ENCODE results near the gene MAP3K12. TPM values are rescaled to one million over a fixed set of nuclear protein-coding genes. Genes with fewer than 3 reads are reported as not detected.

Gene MAP3K12
- total and polyA plus RNA-seq, 2 of the 8 experiments (the other 6 are each of a cell fraction or from before 2014, with no cell fraction given), result 23.4 to 42.7 TPM

DNA sequence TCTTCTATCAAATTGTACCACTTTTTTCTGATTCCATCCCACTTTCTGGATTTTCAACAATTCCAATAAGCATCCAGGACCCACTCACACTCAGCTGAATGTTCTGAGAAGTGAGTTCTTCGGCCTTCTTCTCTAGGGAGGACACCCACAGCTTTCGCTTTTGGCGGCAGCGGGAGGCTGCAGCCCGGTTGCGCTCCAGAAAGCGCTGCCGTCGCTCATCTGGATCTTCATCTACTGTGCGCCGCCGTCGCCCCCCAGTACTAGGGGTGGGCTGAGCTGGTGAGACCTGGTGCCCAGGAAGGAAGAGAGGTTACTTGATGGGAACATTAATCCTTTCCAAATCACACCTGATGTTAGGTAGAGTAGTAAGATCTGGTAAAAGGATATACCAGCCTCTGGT is 25.2 kb upstream of the MAP3K12 start:
- Histone ChIP-seq H3K27ac (ENCODE audit: low read depth, low read length) (no peak overlapping the region), H4K91ac (replicated peaks; ENCODE audit: insufficient read length, low read length) (no peak overlapping the region), H2BK15ac (ENCODE audit: low read length) (no peak overlapping the region), H3K9me3 (ENCODE audit: insufficient read depth in 2 of 2, low read depth in 1 of 2, low read length in 1 of 2) (no peaks in the 10 kb centered on the region), H2BK12ac (ENCODE audit: low read depth, low read length) (no peak overlapping the region), H3K4me1 (replicated peaks in 1 of 4; ENCODE audit: control insufficient read depth in 3 of 4, insufficient read depth in 4 of 4, low read length in 3 of 4) (no peaks in the 10 kb centered on the region), H3K79me2 (ENCODE audit: control insufficient read depth in 1 of 2, insufficient read depth in 2 of 2, low read length in 2 of 2) (no peaks in the 10 kb centered on the region), H3K23ac (ENCODE audit: insufficient read length) (no peak overlapping the region), H3K36me3 (ENCODE audit: control insufficient read depth in 2 of 4, insufficient read depth in 4 of 4, low read length in 3 of 4) (peaks cover 2 to 9% (median 6%) of the 10 kb centered on the region in 4 experiments; a peak in 6 of 8 replicates), H2BK120ac (replicated peaks; ENCODE audit: low read depth, low read length) (no peak overlapping the region), H3K56ac (replicated peaks; ENCODE audit: insufficient read length, low read depth, low read length) (no peak overlapping the region), H4K20me1 (replicated peaks in 1 of 2; ENCODE audit: control insufficient read depth in 1 of 2, insufficient read depth in 2 of 2, low read length in 2 of 2) (no peaks in the 10 kb centered on the region), H3K79me1 (ENCODE audit: low read depth, low read length) (no peaks in the 10 kb centered on the region), H3K14ac (ENCODE audit: insufficient read length) (no peak overlapping the region), H3K4me2 (ENCODE audit: insufficient read depth in 1 of 2, low read depth in 2 of 2, low read length in 2 of 2) (no peak overlapping the region), H4K5ac (ENCODE audit: insufficient read length, low read depth, low read length) (no peak overlapping the region), H2BK5ac (ENCODE audit: low read depth, low read length) (no peak overlapping the region), H2BK20ac (ENCODE audit: low read length) (no peak overlapping the region), H2AK5ac (ENCODE audit: low read depth, low read length) (no peak overlapping the region), H4K8ac (ENCODE audit: extremely low read depth, insufficient read depth, low read length) (no peak overlapping the region), H3K4ac (replicated peaks; ENCODE audit: insufficient read length, low read depth, low read length) (no peak overlapping the region), H3K9ac (replicated peaks in 1 of 4; ENCODE audit: extremely low read depth in 1 of 4, low read depth in 3 of 4, low read length in 3 of 4) (no peak overlapping the region), H3K18ac (ENCODE audit: extremely low read depth, low read length) (no peak overlapping the region), H3K23me2 (ENCODE audit: low read depth, low read length) (no peaks in the 10 kb centered on the region), H2AFZ (ENCODE audit: low read length) (no peak overlapping the region), H3K4me3 (ENCODE audit: extremely low read depth in 1 of 4, insufficient read depth in 2 of 4, low read depth in 3 of 4, low read length in 4 of 4) (no peak overlapping the region), H3K27me3 (replicated peaks in 1 of 4; ENCODE audit: control insufficient read depth in 3 of 4, extremely low read depth in 1 of 4, insufficient read depth in 3 of 4, low read length in 3 of 4) (no peaks in the 10 kb centered on the region)
- TF ChIP-seq BCL11A (IDR thresholded peaks at IDR 0.05; ENCODE audit: low read depth in 2 of 2, low read length in 2 of 2), result no peak
- FAIRE-seq, result no peak
- ChIA-PET CTCF (ENCODE audit: partially characterized antibody) (interaction anchor here (1.1 kb wide), 2 partner anchors 104 to 178 kb away, joined by 3 to 4 read pairs; no protein-coding TSS in a partner anchor), POLR2A (ENCODE audit: partially characterized antibody) (interaction anchor here (67.0 kb wide), 1 partner anchor 57 kb away, joined by 3397 read pairs; the partner anchor contains the start of genes PCBP2 and PRR13)
- WGBS, 2 experiments (ENCODE audit: extremely low coverage in 1 of 2, insufficient coverage in 1 of 2, insufficient read length in 1 of 2, insufficient replicate concordance in 2 of 2, low coverage in 1 of 2, low lambda C conversion rate in 2 of 2, missing lambda C conversion rate in 1 of 2), result 95% methylated on average over 13 of the region's 13 CpGs; no CpG with 5 or more reads in 1 of the 2 experiments
- DNase-seq (ENCODE audit: low read depth in 1 of 2, low spot score in 2 of 2), result no peak
